H9 (cell line): ENCODE data around the gene KLRC4. TPM values are rescaled to one million over a fixed set of nuclear protein-coding genes. Genes with fewer than 3 reads are reported as not detected.
"Not testable (repeated sequence)": the region's sequence is repeated elsewhere in the genome, so short reads cannot be mapped to it uniquely, and the experiment has no call there.

Experiments used
- DNase-seq: peaks from one replicate; pipeline ENCODE4 v3.0.0-alpha.2; 2017
- H2AFZ ChIP-seq: one replicate; pipeline ENCODE4 v1.6.1; 2013; ENCODE audit warnings: mild to moderate bottlenecking, low read length, control low read depth, moderate library complexity
- H2AK5ac ChIP-seq: 2 replicates; pipeline ENCODE4 v1.6.1; 2013; ENCODE audit warnings: low read length, control low read depth, mixed read lengths; ENCODE audit not compliant: insufficient read length
- H2BK120ac ChIP-seq: one replicate; pipeline ENCODE4 v1.6.1; 2013; ENCODE audit warnings: low read depth, mild to moderate bottlenecking, low read length, control low read depth, inconsistent platforms; ENCODE audit not compliant: poor library complexity, severe bottlenecking
- H2BK12ac ChIP-seq: 2 replicates; pipeline ENCODE4 v1.6.1; 2013; ENCODE audit warnings: low read length, control low read depth, mixed read lengths, low read depth; ENCODE audit not compliant: insufficient read length
- H2BK15ac ChIP-seq: 2 replicates; pipeline ENCODE4 v1.6.1; 2013; ENCODE audit warnings: low read depth, low read length, control low read depth
- H2BK20ac ChIP-seq: one replicate; pipeline ENCODE4 v1.6.1; 2013; ENCODE audit warnings: low read depth, mild to moderate bottlenecking, low read length, control low read depth, inconsistent platforms; ENCODE audit not compliant: poor library complexity, severe bottlenecking
- H2BK5ac ChIP-seq: 2 replicates; pipeline ENCODE4 v1.6.1; 2013; ENCODE audit warnings: low read length, control low read depth, mixed read lengths; ENCODE audit not compliant: insufficient read length
- H3K14ac ChIP-seq: 2 replicates; pipeline ENCODE4 v1.6.1; 2013; ENCODE audit warnings: low read length, control low read depth; ENCODE audit not compliant: insufficient read depth
- H3K18ac ChIP-seq: 2 replicates; pipeline ENCODE4 v1.6.1; 2013; ENCODE audit warnings: low read depth, mild to moderate bottlenecking, mixed read lengths, low read length, control low read depth; ENCODE audit not compliant: insufficient read length
- H3K23ac ChIP-seq: 2 replicates; pipeline ENCODE4 v1.6.1; 2013; ENCODE audit warnings: low read length, control low read depth, mixed read lengths, low read depth; ENCODE audit not compliant: insufficient read length
- H3K23me2 ChIP-seq: 2 replicates; pipeline ENCODE4 v1.6.1; 2013; ENCODE audit warnings: low read depth, mild to moderate bottlenecking, mixed read lengths, low read length, control low read depth; ENCODE audit not compliant: insufficient read length, poor library complexity, severe bottlenecking
- H3K27ac ChIP-seq: 2 replicates; pipeline ENCODE4 v1.5.1; 2013; ENCODE audit warnings: low read length, control low read depth, mixed read lengths, low read depth; ENCODE audit not compliant: insufficient read length
- H3K27me3 ChIP-seq: 2 replicates; pipeline ENCODE4 v1.6.1; 2013; ENCODE audit warnings: low read length, control low read depth, inconsistent platforms; ENCODE audit not compliant: insufficient read depth
- H3K4ac ChIP-seq: 2 replicates; pipeline ENCODE4 v1.6.1; 2013; ENCODE audit warnings: low read depth, mild to moderate bottlenecking, control low read depth, inconsistent platforms, low read length, moderate library complexity
- H3K4me1 ChIP-seq: 2 replicates; pipeline ENCODE4 v1.6.1; 2013; ENCODE audit warnings: low read length, control low read depth, inconsistent platforms; ENCODE audit not compliant: insufficient read depth
- H3K4me2 ChIP-seq: 2 replicates; pipeline ENCODE4 v1.6.1; 2013; ENCODE audit warnings: low read length, control low read depth, mixed read lengths; ENCODE audit not compliant: insufficient read length, insufficient read depth
- H3K56ac ChIP-seq: 2 replicates; pipeline ENCODE4 v1.6.1; 2013; ENCODE audit warnings: low read depth, mild to moderate bottlenecking, mixed read lengths, low read length, control low read depth; ENCODE audit not compliant: insufficient read length
- H3K79me1 ChIP-seq: 2 replicates; pipeline ENCODE4 v1.6.1; 2013; ENCODE audit warnings: low read depth, mild to moderate bottlenecking, moderate library complexity, low read length, control low read depth, inconsistent platforms; ENCODE audit not compliant: insufficient read depth, poor library complexity, severe bottlenecking
- H3K79me2 ChIP-seq: 2 replicates; pipeline ENCODE4 v1.6.1; 2013; ENCODE audit warnings: low read length, control low read depth, inconsistent platforms; ENCODE audit not compliant: insufficient read depth
- H3K9ac ChIP-seq: 2 replicates; pipeline ENCODE4 v1.6.1; 2013; ENCODE audit warnings: low read length, control low read depth, mixed read lengths; ENCODE audit not compliant: insufficient read length; ENCODE audit errors: extremely low read depth
- H3K9me3 ChIP-seq: one replicate; pipeline ENCODE4 v1.6.1; 2013; ENCODE audit warnings: low read depth, low read length, inconsistent platforms; ENCODE audit not compliant: control insufficient read depth
- H3T11ph ChIP-seq: one replicate; pipeline ENCODE4 v1.6.1; 2013; ENCODE audit warnings: mild to moderate bottlenecking, low read length, control low read depth, inconsistent platforms
- H4K20me1 ChIP-seq: one replicate; pipeline ENCODE4 v1.6.1; 2013; ENCODE audit not compliant: control insufficient read depth, insufficient read length, insufficient read depth
- H4K5ac ChIP-seq: 2 replicates; pipeline ENCODE4 v1.6.1; 2013; ENCODE audit warnings: low read depth, mild to moderate bottlenecking, mixed read lengths, low read length, control low read depth; ENCODE audit not compliant: insufficient read length
- H4K8ac ChIP-seq: replicated peaks from 2 replicates; pipeline ENCODE4 v1.6.1; 2013; ENCODE audit warnings: low read length, control low read depth, mixed read lengths, low read depth; ENCODE audit not compliant: insufficient read length
- H4K91ac ChIP-seq: 2 replicates; pipeline ENCODE4 v1.6.1; 2013; ENCODE audit warnings: low read depth, mild to moderate bottlenecking, moderate library complexity, mixed read lengths, low read length, control low read depth; ENCODE audit not compliant: insufficient read length
- H3K27ac Mint-ChIP-seq, 3 experiments: 2 replicates in 2 of 3; 3 replicates in 1 of 3; pipeline ENCODE4 v1.8.0; 2020 to 2021; ENCODE audit warnings: mixed read lengths in 3 of 3, mild to moderate bottlenecking in 1 of 3, moderate library complexity in 1 of 3
- H3K27me3 Mint-ChIP-seq: 2 replicates; pipeline ENCODE4 v1.8.0; 2021; ENCODE audit warnings: low read depth, mild to moderate bottlenecking, moderate library complexity, mixed read lengths
- H3K36me3 Mint-ChIP-seq, 3 experiments: 2 replicates in 2 of 3; 3 replicates in 1 of 3; pipeline ENCODE4 v1.8.0; 2020 to 2021; ENCODE audit warnings: low read depth in 3 of 3, mixed read lengths in 3 of 3; ENCODE audit not compliant: insufficient read depth in 1 of 3
- H3K4me1 Mint-ChIP-seq, 2 experiments: 2 replicates each; pipeline ENCODE4 v1.8.0; 2020; ENCODE audit warnings: mixed read lengths in 2 of 2
- H3K4me3 Mint-ChIP-seq, 2 experiments: 2 replicates in 1 of 2; 3 replicates in 1 of 2; pipeline ENCODE4 v1.8.0; 2020 to 2021; ENCODE audit warnings: mild to moderate bottlenecking in 2 of 2, mixed read lengths in 2 of 2, moderate library complexity in 1 of 2
- H3K9me3 Mint-ChIP-seq, 2 experiments: 2 replicates in 1 of 2; 3 replicates in 1 of 2; pipeline ENCODE4 v1.8.0; 2020; ENCODE audit warnings: mild to moderate bottlenecking in 2 of 2, mixed read lengths in 2 of 2, moderate library complexity in 1 of 2
- CTCF ChIP-seq: fragments of 200-600 bp; sonication (generic); conservative IDR thresholded peaks from 3 replicates; pipeline ENCODE4 v1.8.0; 2021; ENCODE audit warnings: antibody characterized with exemption, mild to moderate bottlenecking
- WGBS: extraction: QIAGEN DNeasy Blood & Tissue Kit; methylation state at CpG from one replicate; pipeline ENCODE4 v1.1.7; 2013; ENCODE audit warnings: missing lambda C conversion rate, low lambda C conversion rate, mixed read lengths; ENCODE audit not compliant: insufficient read length; ENCODE audit errors: extremely low coverage; 5-methylcytosine and 5-hydroxymethylcytosine counted together
- total RNA-seq: library from RNA; stranded (reverse); gene quantifications from 2 replicates; pipeline ENCODE4 v1.2.1, GENCODE V29; 2021

Gene KLRC4
- total RNA-seq, 1 experiment from 2014 or later = not detected

DNA sequence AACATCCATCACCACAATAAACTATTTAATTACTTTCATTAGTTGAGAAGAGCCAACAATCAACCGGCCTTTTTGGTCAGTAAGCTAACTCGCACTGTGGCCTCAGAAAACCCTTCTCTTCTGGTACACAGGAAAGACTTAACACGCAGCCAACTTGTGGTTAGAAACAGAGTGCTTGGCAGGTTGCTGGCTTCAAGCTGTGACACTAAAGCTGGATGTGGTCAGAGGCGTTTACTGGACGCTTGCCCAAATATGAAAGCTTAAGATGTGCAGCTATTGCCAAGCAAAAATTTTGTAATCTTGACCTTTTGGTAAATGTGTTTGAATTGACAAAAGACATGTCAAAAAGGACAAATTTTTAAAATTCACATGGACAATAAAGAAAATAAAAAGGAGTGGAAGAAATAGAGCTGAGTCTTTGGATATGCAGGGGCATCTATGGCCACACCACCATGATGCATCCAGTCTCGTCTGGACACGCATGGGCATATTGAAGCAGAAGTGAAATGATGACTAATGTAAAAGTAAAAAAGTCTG is 17.1 kb downstream of the KLRC4 start:
- Histone ChIP-seq H3K14ac (no peak overlapping the region), H3K23me2 (no peaks in the 10 kb centered on the region), H3K4ac (no peak overlapping the region), H3T11ph (no peak overlapping the region), H2AFZ (no peak overlapping the region), H3K4me2 (no peak overlapping the region), H2BK15ac (no peak overlapping the region), H4K5ac (no peak overlapping the region), H2BK5ac (no peak overlapping the region), H2BK120ac (no peak overlapping the region), H2BK20ac (no peak overlapping the region), H3K27ac (no peak overlapping the region), H3K9ac (no peak overlapping the region), H3K23ac (no peak overlapping the region), H3K27me3 (no peaks in the 10 kb centered on the region), H3K9me3 (no peaks in the 10 kb centered on the region), H3K79me2 (no peaks in the 10 kb centered on the region), H3K79me1 (no peaks in the 10 kb centered on the region), H3K18ac (no peak overlapping the region), H3K56ac (no peak overlapping the region), H4K91ac (no peak overlapping the region), H2AK5ac (no peak overlapping the region), H4K20me1 (no peaks in the 10 kb centered on the region), H3K4me1 (no peaks in the 10 kb centered on the region; the same call in 1 of the 2 replicates), H4K8ac (no peak overlapping the region), H2BK12ac (no peak overlapping the region)
- H3K36me3 Mint-ChIP-seq = no peaks in the 10 kb centered on the region
- no peak overlapping the region for H3K4me3 Mint-ChIP-seq
- H3K4me1 Mint-ChIP-seq = peaks cover 4% of the 10 kb centered on the region in 2 experiments; a peak in 3 of 4 replicates
- WGBS = no CpG with 5 or more reads among the region's 7 CpGs
- DNase-seq = no peak
- TF ChIP-seq CTCF = no peak
- H3K27ac Mint-ChIP-seq = no peak overlapping the region
- no peaks in the 10 kb centered on the region for H3K9me3 Mint-ChIP-seq
- no peaks in the 10 kb centered on the region for H3K27me3 Mint-ChIP-seq

DNA sequence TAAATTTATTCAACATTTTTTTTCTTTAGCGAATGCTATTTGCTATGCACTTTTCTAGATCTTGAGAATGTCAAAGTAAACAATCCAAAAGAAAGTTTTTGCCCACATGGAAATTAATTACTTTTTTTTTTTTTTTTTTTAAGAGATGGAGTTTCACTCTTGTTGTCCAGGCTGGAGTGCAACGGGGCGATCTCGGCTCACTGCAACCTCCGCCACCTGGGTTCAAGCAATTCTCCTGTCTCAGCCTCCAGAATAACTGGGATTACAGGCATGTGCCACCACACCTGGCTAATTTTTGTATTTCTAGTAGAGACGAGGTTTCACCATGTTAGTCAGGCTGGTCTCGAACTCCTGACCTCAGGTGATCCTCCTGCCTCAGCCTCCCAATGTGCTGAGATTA is 18.6 kb downstream of the KLRC4 start:
- not testable (repeated sequence) for H3K4me3 Mint-ChIP-seq, H3K27ac Mint-ChIP-seq, H3K9me3 ChIP-seq, H3K9ac ChIP-seq, H3T11ph ChIP-seq, H3K36me3 Mint-ChIP-seq, H4K20me1 ChIP-seq, H3K14ac ChIP-seq, H2BK120ac ChIP-seq, H3K79me1 ChIP-seq, H3K27me3 Mint-ChIP-seq, H3K23me2 ChIP-seq, H3K4ac ChIP-seq, H2BK20ac ChIP-seq, H4K91ac ChIP-seq, H3K23ac ChIP-seq, H2BK12ac ChIP-seq, H2AK5ac ChIP-seq, H4K5ac ChIP-seq, H3K9me3 Mint-ChIP-seq, H3K27ac ChIP-seq, H3K4me1 ChIP-seq, H3K4me1 Mint-ChIP-seq, H3K56ac ChIP-seq, H3K4me2 ChIP-seq, H2AFZ ChIP-seq, H3K79me2 ChIP-seq, H2BK15ac ChIP-seq, H3K18ac ChIP-seq, H3K27me3 ChIP-seq, H4K8ac ChIP-seq, DNase-seq, H2BK5ac ChIP-seq
- no CpG with 5 or more reads among the region's 7 CpGs for WGBS
